ENCODE measurements around the gene LAMA5.

The LAMA5 gene

GRCh38 chr20:62347445-62347844 is 19.7 kb downstream of the LAMA5 start:
- no peak for TF ChIP-seq CTCF (IDR thresholded peaks at IDR 0.05; ENCODE audit: low read depth, low read length, missing control alignments)
- DNase-seq (ENCODE audit: low read depth) = no peak
- H3K4me3 ChIP-seq (ENCODE audit: low read depth, low read length) = no peak overlapping the region

- DNase-seq (ENCODE audit: low read depth) = no peak
- TF ChIP-seq CTCF (IDR thresholded peaks at IDR 0.05; ENCODE audit: low read depth, low read length, missing control alignments) = no peak
- no peak overlapping the region for H3K4me3 ChIP-seq (ENCODE audit: low read depth, low read length)
Measured at GRCh38 chr20:62347151-62347404, 20.0 kb downstream of the LAMA5 start.

GRCh38 chr20:62346398-62347150 is 20.5 kb downstream of the LAMA5 start:
- no peak for DNase-seq (ENCODE audit: low read depth)
- TF ChIP-seq CTCF (IDR thresholded peaks at IDR 0.05; ENCODE audit: low read depth, low read length, missing control alignments) = no peak
- no peak overlapping the region for H3K4me3 ChIP-seq (ENCODE audit: low read depth, low read length)

- TF ChIP-seq CTCF (IDR thresholded peaks at IDR 0.05; ENCODE audit: low read depth, low read length, missing control alignments) = no peak
- no peak overlapping the region for H3K4me3 ChIP-seq (ENCODE audit: low read depth, low read length)
- no peak for DNase-seq (ENCODE audit: low read depth)
Measured at GRCh38 chr20:62345681-62346370, 21.3 kb downstream of the LAMA5 start.

- no peak for TF ChIP-seq CTCF (IDR thresholded peaks at IDR 0.05; ENCODE audit: low read depth, low read length, missing control alignments)
- no peak overlapping the region for H3K4me3 ChIP-seq (ENCODE audit: low read depth, low read length)
- no peak for DNase-seq (ENCODE audit: low read depth)
Measured at GRCh38 chr20:62344782-62345181, 22.3 kb downstream of the LAMA5 start.

GRCh38 chr20:62344092-62344491 is 23.0 kb downstream of the LAMA5 start:
- no peak for DNase-seq (ENCODE audit: low read depth)
- no peak for TF ChIP-seq CTCF (IDR thresholded peaks at IDR 0.05; ENCODE audit: low read depth, low read length, missing control alignments)
- H3K4me3 ChIP-seq (ENCODE audit: low read depth, low read length) = no peak overlapping the region

- TF ChIP-seq CTCF (IDR thresholded peaks at IDR 0.05; ENCODE audit: low read depth, low read length, missing control alignments) = no peak
- no peak overlapping the region for H3K4me3 ChIP-seq (ENCODE audit: low read depth, low read length)
- DNase-seq (ENCODE audit: low read depth) = no peak
Measured at GRCh38 chr20:62342910-62343309, 24.2 kb downstream of the LAMA5 start.

Measured in GM12864 (cell line).